Fibroblast of skin of right quadriceps (primary cell): ENCODE data around the gene CIC.
A peak's percentile ranks its signal among the peaks of the same experiment; 100 is the strongest.

ENCODE experiments used
- DNase-seq: peaks from one replicate; pipeline ENCODE4 v3.0.0-alpha.2; 2013

The CIC gene

DNA sequence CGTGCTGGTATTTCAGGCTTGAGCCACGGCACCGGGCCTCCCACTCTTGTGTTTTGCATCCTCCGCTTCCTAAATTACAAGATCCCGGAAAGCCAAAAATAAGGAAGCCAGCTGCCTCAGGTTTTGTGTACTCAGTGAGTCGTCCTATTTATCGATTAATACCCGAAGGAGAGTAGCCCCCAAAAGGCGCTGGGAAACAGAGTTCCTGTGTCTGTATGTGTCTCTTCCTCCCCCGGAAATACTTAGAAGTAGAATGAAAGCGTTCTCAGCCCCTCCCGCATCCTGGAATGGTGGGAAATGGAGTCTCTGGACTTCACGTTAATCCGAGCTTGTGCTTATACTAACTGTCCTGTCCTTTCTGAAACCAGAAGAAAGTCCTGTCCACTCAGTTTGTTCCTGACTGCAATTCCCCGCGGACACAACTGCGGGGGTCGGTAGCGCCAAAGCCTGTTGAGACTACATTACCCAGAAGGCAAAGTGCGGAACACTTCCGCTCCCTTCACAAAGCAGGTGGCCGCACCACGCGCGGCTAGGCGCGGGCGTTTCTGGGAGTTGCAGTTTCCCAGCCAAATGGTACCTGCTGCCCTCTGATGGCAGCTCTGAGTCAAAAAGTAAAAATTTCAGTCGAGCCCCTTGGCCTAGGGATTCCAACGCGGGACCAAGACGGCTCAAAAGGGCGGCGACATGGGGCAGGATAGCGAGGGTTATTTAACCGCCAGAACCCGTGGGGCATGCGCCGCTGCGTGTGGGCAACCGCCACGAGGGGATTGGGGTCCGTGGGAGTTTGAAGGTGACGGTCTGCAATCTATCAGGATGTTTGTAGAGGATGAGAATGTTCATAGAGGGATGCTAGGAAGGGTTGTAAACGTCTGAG, 24.5 kb upstream of the CIC start:
- DNase-seq = peak; percentile 93

DNA sequence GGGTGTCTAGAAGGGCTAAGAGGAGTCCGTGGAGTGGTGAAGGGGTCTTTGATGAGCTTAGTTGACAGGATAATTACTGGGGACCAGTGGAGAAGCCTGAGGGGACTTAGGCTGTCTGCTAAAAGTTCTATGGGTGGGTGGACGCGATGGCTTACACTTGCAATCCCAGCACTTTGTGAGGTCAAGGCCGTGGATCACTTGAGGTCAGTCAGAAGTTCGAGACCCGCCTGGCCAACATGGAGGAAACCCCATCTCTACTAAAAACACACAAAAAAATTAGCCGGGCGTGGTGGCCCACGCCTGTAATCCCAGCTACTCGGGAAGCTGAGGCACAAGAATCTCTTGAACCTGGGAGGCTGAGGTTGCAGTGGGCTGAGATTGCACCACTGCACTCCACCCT, 23.8 kb upstream of the CIC start:
- no peak for DNase-seq

DNA sequence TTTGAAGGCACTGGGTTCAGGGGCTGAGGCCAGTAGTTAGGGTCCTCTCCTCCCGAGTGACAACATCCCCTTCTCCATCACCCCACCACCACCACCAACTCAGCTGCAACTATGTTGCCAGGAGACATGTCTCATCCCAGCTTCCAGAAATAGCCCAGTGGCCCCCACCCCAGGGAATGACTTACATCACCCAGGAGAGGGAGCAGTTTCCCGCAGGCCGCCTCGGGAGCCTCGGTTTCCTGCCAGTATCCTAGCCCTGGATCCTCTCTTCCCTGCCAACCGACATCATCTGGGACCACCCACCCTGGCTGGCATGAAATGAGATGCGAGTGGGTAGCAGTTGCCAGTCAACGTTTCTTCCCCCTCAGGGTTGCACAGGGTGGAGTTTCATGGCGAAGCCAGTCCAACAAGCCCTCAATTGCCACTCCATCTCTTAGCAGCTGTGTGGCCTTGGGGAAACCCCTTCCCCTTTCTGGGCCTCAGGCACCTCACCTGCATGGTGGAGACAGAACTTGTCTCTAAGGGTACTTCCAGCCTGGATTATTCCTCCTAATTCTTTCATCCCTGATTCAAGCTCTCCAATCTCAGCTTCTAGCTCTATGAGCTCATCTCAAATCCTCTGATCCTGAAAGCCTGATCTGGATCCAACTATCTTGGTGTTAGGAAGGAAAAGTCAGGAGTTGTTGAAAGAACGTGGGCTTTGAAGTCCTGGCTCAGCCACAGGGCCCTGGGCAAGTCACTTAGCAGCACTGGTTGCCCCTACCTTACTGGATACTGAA, 22.7 kb upstream of the CIC start:
- DNase-seq = peak; percentile 84

DNA sequence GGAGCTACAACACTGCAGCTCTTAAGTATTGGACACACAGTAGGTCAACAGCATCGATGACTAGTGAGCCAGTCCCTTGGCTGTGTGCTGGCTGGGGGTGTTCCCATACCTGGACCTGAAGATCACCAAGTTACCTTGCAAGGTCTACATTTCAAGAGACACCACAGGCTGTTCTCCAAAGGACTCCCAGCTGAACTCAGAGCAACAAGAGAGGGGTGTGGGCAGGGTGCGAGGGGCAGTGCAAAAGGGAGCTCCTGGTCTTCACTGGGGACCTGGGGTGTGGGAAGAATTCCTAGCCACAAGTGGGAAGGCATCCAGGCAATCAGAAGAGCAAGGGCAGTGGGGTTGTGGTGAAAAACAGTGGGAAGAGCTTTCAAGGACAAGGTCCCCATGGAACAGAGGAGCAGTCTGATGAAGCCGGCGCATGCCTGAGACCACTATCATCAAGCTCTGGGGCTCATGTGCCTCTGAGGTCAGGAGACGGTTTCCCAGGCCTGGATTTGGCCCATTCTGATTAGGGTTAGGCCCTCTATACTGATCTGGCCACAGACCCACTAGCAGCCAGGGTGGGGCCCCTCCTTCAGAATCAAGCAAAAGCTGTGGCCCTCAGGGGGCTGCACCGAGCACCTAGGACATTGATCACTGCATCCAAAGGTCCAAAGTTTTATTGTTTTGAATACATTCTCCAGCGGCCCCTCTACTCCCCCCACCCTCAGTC, 22.0 kb upstream of the CIC start:
- DNase-seq = no peak

DNA sequence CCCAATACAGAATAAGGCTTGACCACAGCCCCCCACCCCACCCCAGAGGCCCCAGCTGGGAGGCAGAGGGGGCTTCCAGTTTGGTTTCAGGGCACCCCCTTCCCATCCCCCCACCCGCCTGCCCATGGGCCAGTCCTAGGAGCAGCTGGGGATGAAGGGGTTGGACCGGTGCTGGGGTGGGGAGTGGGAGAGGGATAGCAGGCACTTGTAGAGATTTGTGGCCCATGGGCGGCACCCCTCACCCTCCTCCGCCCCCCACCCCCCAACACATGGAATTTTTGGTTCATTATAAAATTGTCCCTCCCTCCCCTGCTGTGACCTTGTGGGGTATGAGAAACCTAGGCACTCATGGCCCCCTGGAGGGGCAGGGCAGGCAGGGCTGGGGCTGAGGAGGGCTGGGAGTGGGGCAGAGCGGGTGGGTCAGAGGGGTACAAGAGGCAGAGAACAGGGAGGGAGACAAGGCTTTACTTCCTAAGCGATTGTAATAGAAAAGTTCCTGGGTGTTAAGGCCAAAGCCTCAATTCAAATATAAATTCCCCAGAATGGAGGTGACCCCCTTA, 21.3 kb upstream of the CIC start:
- DNase-seq = no peak

DNA sequence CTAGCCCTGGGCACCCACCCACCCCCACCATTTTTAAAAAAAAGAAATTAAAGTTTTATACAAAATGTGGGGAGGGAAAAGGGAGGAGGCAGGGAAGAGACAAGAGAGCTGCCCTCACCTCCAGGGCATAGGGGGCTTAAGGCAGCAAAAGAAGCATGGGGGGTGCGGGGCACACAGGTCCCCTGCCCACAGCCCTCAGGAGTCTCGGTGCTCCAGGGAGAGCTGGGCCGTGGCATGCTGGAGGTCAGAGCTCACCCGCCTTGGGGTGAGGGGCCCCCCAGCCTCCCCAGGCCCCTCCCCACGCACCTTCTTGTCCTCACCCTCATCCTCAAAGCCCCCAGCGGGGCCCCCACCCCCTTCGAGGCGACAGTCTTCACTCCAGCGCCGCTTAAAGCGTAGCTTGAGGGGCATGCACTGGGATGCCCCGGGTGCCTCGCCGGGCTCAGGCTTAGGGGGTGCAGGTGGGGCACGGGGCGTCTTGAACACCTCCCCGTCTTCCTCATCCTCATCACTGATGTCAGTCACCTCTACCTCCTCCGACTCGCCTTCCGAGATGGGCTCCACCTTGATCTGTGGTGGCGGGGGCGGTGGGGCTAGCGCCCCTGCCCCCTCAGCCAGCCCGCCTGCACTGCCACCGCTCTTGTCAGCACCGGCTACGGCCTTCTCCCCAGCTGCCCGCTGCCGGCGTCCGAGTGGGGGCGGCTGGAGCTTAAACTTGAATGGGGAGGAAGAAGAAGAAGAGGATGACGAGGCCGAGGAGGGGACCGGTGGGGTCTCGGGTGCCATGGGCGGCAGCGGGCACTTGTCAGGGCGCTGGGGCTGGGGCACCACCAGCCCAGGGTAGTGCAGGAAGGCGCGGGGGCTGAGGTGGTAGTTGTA, 20.5 kb upstream of the CIC start:
- no peak for DNase-seq

DNA sequence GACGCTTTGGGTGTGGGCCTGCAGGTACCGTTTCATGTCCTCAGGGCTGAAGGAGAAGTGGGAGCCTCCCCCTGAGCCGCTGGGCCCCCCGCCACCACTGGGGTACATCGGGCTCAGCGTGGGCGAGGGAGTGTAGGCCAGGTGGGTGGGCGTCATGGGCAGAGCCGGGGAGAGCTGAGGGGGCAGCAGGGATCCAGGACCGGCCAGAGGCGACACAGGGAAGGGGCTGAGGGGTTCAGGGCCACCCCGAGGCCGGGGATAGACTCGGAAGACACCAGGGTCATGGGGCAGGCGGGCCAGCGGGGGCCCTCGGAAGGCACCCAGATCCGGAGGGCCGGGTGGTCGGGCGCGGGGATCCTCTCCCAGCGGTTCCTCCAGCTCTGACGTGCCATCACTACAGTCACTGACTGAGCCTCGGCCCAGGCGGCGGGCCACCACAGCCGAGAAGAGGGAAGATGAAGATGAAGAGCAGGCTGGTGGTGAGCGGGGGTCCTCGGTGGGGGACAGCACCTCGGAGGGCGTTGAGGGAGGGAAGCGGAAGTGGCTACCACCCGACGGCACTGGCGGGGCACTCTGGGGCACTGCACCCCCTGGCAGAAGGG, 19.8 kb upstream of the CIC start:
- DNase-seq = no peak

DNA sequence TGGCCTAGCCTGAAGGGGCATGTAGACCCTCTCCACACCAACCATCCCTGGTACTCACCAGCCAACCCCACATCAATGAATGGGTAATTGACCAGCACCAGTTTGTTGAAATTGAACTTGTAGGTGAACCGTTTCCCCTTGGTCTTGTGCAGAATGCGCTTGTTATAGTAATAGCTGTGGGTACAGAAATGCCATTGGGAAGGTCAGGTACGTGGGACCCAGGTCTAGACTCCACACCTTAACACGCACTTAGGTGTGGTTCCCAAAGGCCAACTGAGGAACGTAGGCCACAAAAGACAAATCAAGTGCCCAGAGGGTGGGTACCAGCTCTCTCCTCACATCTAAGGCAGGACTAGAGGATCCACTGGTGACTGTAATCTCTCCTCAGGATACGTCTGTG, 19.3 kb upstream of the CIC start:
- no peak for DNase-seq

DNA sequence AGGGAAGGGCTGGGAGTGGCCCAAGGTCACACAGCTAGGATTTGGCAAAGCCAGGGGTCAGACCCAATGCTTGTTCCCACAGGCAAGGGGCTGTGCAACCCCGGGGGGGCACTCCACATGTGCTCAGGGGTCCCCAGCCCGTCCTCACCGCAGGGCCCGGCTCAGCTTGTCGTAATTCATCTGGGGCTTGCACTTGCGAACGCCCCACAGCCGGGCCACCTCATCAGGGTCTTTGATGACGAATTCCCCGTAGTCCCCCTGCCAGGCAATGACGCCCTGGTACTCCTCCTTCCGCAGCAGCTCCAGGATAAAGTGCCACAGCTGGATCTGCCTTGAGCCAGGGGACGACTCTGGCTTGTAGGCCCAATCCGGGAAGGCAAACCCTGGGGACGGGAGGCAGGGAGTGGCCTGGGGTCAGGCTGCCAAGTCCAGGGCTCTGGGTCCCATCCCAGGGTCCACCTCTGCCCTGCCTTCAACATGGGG, 18.8 kb upstream of the CIC start:
- no peak for DNase-seq

DNA sequence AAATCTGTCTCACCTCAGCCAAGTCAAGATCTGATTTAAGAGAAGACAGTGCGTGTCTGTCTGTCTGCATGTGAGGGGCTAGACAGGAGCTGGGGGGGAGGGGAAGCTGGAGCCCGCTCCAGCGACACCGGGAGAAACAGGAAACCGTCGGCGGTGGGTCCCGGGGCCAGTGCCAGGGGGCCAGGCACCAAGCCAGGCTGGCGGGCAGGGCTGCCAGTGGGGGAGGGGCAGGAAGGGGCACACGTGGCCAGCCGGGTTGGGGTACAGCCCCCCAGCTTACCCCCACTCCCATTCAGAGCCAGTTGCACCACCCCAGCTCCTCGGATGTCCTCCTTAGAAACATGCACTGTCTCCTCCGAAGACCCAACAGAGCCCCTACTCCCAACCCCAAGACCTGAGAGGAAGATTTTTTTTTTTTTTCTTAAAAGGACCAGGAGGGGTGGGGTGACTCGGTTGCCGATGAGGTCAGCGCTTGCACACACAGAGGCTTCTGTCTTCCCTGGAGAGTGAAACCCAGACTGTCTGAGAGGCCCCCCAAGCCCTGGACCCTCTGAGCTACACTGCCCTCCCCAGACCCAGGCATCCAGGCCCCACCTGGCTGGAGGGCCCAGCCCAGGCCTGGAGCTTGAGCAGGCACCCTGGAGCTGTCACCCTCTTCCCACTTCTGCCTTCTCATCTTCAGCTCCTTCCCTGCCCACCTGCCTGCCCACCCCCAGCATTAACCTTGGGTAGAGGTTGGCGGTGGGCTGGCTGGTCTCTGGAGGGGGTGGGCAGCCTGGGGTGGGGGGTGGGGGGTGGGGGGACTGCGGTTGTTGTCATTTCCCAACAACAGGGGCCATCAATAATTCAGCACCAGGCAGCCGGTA, 18.2 kb upstream of the CIC start:
- no peak for DNase-seq

DNA sequence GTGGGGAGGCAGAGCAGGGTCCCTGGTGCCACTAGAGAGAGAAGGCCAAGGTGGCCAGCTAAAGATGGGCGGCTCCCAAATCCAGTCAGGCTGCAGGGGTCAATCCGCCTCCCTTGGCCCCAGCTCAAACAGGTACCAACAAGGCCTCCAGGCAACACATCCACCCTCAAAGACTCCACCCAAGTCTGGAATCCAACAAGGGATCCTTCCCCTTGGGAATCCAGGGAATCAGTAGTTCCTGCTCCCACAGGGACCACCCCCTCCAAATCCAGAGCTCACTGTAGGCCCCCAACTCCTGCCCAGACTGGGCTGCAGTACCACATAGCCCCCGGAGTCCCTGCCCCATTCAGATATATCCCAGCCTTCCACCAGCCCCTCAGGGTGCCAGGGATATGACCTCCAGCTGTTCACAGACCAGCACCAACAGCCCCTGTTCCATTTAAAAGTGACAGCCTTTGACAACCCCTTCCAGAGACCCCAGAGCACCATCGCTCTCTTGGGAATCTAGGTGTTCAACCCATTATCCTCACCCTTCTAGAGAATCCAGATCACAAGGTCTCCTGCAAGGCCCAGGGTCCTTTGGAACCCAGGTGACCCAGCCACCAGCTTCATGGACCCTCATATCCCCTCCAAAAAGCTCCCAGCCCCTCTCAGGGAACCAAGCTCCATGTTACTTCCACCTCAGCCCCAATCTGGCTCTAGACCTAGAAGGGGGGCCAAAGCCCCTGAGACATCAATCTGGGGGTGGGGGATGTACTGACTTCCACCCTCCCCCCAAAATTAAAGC, 17.3 kb upstream of the CIC start:
- no peak for DNase-seq

DNA sequence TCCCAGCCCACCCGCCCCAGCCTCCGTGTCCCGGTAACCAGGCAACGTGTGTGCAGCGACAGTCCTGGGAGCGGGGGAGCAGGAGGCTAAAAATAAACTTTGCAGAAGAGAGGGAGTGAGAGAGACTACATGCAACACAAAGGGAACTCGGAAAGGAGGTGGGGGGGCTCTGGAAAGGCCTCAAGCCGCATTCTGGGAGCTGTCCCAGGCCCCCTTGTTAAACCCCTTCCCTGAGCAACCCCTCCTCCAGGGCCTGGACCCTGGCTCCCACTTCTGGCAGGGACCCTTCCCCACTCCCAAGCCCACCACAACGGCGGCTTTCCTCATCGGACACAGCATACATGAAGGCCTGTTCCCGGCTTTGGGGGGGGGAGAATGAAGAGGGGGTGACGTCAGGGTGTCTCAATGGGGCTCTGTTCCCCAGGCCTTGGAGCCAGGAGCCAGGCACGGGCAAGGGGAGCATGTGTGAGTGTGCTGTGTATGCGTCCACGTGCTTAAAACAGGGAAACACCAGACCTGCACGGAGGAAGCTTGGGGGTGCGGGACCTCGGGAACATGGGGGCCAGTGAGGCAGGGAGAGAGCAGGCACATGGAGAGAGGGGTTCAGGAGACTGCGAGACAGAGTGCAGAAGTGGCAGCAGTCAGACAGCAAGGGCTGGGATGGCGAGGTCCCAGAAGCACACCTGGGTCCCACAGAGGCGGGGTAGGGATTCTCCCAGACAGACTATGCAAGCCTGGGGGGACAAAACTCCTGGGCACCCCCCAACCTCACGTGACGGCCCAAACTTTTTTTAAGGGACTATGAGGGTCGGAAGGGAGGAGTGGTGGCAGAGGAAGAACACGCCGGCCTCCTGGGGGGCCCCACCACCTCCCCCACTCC, 16.4 kb upstream of the CIC start:
- peak; percentile 52 for DNase-seq

DNA sequence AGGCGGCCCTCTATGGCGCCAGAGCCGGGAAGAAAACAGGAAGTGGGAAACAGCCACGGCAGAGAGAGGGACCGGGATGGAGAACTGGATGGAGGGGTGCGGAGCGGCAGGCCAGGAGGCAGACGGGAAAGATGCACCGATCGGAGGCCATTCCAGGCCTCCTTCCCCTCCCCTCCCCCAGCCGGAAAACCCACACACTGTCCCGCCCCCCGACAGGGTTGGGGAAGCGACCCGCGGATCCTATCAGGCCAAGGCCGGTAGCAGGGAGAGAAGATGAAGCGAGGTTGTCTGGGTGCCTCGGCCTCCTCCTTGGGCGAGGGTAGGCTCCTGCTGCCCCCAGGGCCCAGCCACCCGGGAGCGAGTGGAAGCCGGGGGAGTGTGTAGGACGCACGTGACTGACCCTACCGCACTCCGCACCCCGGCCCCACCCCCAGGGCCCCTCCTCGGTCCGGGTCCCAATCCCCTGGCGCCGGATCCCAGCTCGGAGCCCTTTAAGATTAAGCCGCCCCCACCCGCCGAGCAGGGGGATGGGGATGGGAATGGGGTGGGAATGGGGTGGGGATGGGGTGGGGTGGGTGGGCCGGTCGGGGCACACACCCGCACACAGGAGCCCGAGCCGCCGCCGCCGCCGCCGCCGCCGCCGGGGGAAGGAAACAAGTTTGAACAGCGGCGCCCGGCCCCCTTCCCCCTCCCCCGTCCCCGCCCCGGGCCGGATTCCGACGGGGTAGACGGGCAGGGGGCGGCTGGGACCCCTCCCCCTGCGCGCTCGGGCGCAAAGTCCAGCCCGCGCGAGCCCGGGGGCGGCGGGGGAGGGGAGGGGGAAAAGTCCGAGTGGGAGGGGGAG, 15.6 kb upstream of the CIC start:
- DNase-seq = peak; percentile 62

DNA sequence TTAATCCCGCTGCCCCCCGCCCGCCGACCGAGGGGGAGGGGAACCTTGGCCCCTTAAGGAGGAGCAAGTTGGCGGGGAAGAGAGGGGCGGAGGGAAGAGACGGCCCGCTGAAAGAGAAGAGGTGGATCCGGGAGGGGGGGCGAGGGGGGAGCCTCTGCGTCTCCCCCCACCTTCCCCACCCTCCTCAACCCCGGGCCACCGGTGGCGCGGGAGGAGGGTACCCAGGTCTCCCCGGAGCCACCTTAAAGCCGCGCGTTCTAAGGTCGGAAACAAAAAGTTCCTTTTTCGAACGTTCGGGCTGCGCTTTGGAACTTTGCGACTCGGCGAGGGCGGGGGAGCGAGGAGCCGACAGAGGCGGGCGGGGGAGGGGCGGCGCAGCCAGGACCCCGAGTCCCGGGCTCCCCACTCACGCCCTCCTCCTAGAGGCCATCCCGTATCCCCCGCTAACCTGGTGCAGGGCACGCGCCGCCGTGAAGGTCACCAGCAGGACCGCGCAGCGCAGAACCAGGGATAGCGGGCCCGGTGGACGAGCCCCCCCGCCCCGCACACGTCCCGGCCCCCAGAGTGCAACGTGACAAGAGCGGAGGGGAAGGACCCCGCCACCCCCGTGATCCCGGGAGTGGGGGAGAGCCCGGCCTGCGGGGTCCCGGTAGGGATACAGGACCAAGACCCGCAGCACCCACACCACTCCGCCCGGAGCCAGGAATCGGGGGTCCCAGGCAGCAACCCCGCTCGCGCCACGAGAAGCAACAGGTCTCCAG, 14.8 kb upstream of the CIC start:
- DNase-seq = peak; percentile 73

DNA sequence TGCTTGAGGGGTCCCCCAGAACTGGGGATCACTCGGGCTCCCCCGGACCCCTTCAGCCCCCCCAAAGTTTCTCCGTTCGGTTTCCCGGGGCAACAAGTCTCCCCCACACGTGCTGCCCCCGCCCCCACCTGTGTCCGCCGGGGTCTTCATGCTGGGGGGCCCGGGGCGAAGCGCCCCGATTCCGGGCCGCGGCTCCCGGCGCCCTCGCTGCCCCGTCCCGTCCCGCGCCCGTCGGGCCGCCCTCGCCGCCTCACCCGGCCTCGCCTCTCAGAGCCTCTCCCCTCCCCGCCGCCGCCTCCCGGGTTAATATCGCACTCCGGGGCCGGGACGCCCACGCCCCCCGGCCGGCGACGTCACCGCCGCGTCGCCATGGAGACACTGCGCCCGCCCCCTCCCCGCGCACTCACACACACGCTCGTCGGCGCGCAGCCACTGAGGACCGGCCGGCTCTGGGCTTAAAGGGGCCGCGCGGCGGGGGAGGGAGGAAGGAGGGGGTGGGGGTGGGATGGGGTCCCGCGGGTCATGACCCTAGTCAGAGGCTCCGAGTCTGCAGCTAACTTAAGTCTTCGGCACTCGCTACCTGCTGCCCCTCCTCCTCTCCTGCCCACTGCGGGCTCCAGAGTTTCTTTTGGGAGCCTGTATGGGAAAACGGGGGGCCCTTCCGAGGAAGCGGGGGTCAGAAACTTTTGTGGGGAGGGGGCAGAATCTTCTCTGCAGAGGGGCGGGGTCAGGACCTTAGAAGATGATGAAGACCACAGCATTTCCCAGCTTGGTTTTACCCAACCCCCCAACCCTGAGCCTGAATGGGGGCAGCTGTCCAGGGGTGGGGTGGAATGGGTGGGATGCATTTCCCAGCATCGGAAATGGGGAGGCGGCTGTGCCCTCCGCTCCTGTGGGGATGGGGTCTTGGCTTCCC, 13.9 kb upstream of the CIC start, which contains the start of gene ERF:
Gene ERF (minus strand): TSS at position 279 of the 916 bp plus-strand sequence. CDS start 129 bp downstream, at position 150.
- DNase-seq = peak; percentile 91
